ENCODE data around the gene MLIP. TPM values are rescaled to one million over a fixed set of nuclear protein-coding genes. Genes with fewer than 3 reads are reported as not detected.

Gene MLIP
- 0.44 TPM for total RNA-seq (ENCODE audit: unreplicated experiment)
- long read RNA-seq = 0 reads

- Mint-ChIP-seq H3K9me3 (ENCODE audit: unreplicated experiment) (no peaks in the 10 kb centered on the region), H3K4me1 (ENCODE audit: low read depth, unreplicated experiment) (peaks cover 8% of the 10 kb centered on the region), H3K27ac (ENCODE audit: unreplicated experiment) (no peak within 1 kb of the TSS), H3K4me3 (ENCODE audit: unreplicated experiment) (no peak within 1 kb of the TSS), H3K36me3 (ENCODE audit: unreplicated experiment) (no peaks in the 10 kb centered on the region), H3K27me3 (ENCODE audit: unreplicated experiment) (no peaks in the 10 kb centered on the region)
- TF ChIP-seq CTCF (IDR thresholded peaks at IDR 0.05; ENCODE audit: partially characterized antibody, unreplicated experiment) = no peak
- DNase-seq = no peak
Observed at GRCh38 chr6:54111341-54112045, at the start of gene MLIP. Gene MLIP (plus strand): TSS chr6:54111443. CDS start chr6:54111480, 37 bp downstream.

- H3K4me1 Mint-ChIP-seq (ENCODE audit: low read depth, unreplicated experiment) = peaks cover 10% of the 10 kb centered on the region
- DNase-seq = no peak
- no peak for TF ChIP-seq CTCF (IDR thresholded peaks at IDR 0.05; ENCODE audit: partially characterized antibody, unreplicated experiment)
- H3K9me3 Mint-ChIP-seq (ENCODE audit: unreplicated experiment) = no peaks in the 10 kb centered on the region
- H3K27ac Mint-ChIP-seq (ENCODE audit: unreplicated experiment) = no peak overlapping the region
- H3K27me3 Mint-ChIP-seq (ENCODE audit: unreplicated experiment) = no peaks in the 10 kb centered on the region
- no peak overlapping the region for H3K4me3 Mint-ChIP-seq (ENCODE audit: unreplicated experiment)
- H3K36me3 Mint-ChIP-seq (ENCODE audit: unreplicated experiment) = no peaks in the 10 kb centered on the region
Observed at GRCh38 chr6:54063228-54063539, 48.1 kb upstream of the MLIP start.

- no peak overlapping the region for H3K27ac Mint-ChIP-seq (ENCODE audit: unreplicated experiment)
- DNase-seq = no peak
- no peak overlapping the region for H3K4me3 Mint-ChIP-seq (ENCODE audit: unreplicated experiment)
- H3K9me3 Mint-ChIP-seq (ENCODE audit: unreplicated experiment) = no peaks in the 10 kb centered on the region
- no peaks in the 10 kb centered on the region for H3K27me3 Mint-ChIP-seq (ENCODE audit: unreplicated experiment)
- H3K36me3 Mint-ChIP-seq (ENCODE audit: unreplicated experiment) = no peaks in the 10 kb centered on the region
- peaks cover 10% of the 10 kb centered on the region for H3K4me1 Mint-ChIP-seq (ENCODE audit: low read depth, unreplicated experiment)
- TF ChIP-seq CTCF (IDR thresholded peaks at IDR 0.05; ENCODE audit: partially characterized antibody, unreplicated experiment) = no peak
Observed at GRCh38 chr6:54068694-54069093, 42.5 kb upstream of the MLIP start.

- no peak for DNase-seq
- Mint-ChIP-seq H3K4me3 (ENCODE audit: unreplicated experiment) (no peak overlapping the region), H3K27ac (ENCODE audit: unreplicated experiment) (no peak overlapping the region), H3K4me1 (ENCODE audit: low read depth, unreplicated experiment) (peaks cover 10% of the 10 kb centered on the region), H3K27me3 (ENCODE audit: unreplicated experiment) (no peaks in the 10 kb centered on the region), H3K36me3 (ENCODE audit: unreplicated experiment) (no peaks in the 10 kb centered on the region), H3K9me3 (ENCODE audit: unreplicated experiment) (peaks cover 2% of the 10 kb centered on the region)
- no peak for TF ChIP-seq CTCF (IDR thresholded peaks at IDR 0.05; ENCODE audit: partially characterized antibody, unreplicated experiment)
Observed at GRCh38 chr6:54070025-54070424, 41.2 kb upstream of the MLIP start.

GRCh38 chr6:54071821-54072340, 39.4 kb upstream of the MLIP start:
- Mint-ChIP-seq H3K4me3 (ENCODE audit: unreplicated experiment) (no peak overlapping the region), H3K4me1 (ENCODE audit: low read depth, unreplicated experiment) (peaks cover 10% of the 10 kb centered on the region), H3K27ac (ENCODE audit: unreplicated experiment) (no peak overlapping the region), H3K36me3 (ENCODE audit: unreplicated experiment) (no peaks in the 10 kb centered on the region), H3K9me3 (ENCODE audit: unreplicated experiment) (peaks cover 2% of the 10 kb centered on the region), H3K27me3 (ENCODE audit: unreplicated experiment) (no peaks in the 10 kb centered on the region)
- DNase-seq = no peak
- TF ChIP-seq CTCF (IDR thresholded peaks at IDR 0.05; ENCODE audit: partially characterized antibody, unreplicated experiment) = no peak
